ENCODE data around the gene KLF9. TPM values are rescaled to one million over a fixed set of nuclear protein-coding genes. Genes with fewer than 3 reads are reported as not detected.

KLF9 gene
- total RNA-seq, 2 experiments from 2014 or later = 11.3 to 12.8 TPM

GRCh38 chr9:70419556-70420440 lies 5.3 kb upstream of the KLF9 start:
- H3K27me3 Mint-ChIP-seq = no peaks in the 10 kb centered on the region
- no peaks in the 10 kb centered on the region for H3K9me3 Mint-ChIP-seq
- peaks cover 52% of the 10 kb centered on the region for H3K4me1 Mint-ChIP-seq
- peak; percentile 88 for DNase-seq
- no peaks in the 10 kb centered on the region for H3K36me3 Mint-ChIP-seq (ENCODE audit: low read depth)
- ChIA-PET POLR2A (interaction anchor here (0.6 to 0.8 kb wide), 2 partner anchors 100 to 1227 kb away, joined by 5 to 6 read pairs; no protein-coding TSS in a partner anchor), CTCF (interaction anchor here (1.0 to 2.6 kb wide), 4 partner anchors 15 to 147 kb away, joined by 3 to 5 read pairs (median 5); no protein-coding TSS in a partner anchor)
- H3K27ac Mint-ChIP-seq = peak overlapping the region; percentile 98
- peak overlapping the region; percentile 86 for H3K4me3 Mint-ChIP-seq

GRCh38 chr9:70418822-70419555 lies 4.5 kb upstream of the KLF9 start:
- ChIA-PET POLR2A (interaction anchor here (0.6 to 0.8 kb wide), 2 partner anchors 101 to 1227 kb away, joined by 5 to 6 read pairs; no protein-coding TSS in a partner anchor), CTCF (interaction anchor here (1.0 to 2.6 kb wide), 3 partner anchors 19 to 148 kb away, joined by 3 to 5 read pairs (median 5); no protein-coding TSS in a partner anchor)
- H3K4me3 Mint-ChIP-seq = peak overlapping the region; percentile 86
- H3K27me3 Mint-ChIP-seq = no peaks in the 10 kb centered on the region
- H3K36me3 Mint-ChIP-seq (ENCODE audit: low read depth) = no peaks in the 10 kb centered on the region
- H3K4me1 Mint-ChIP-seq = peaks cover 58% of the 10 kb centered on the region
- no peaks in the 10 kb centered on the region for H3K9me3 Mint-ChIP-seq
- peak overlapping the region; percentile 98 for H3K27ac Mint-ChIP-seq
- peak; percentile 84 for DNase-seq

GRCh38 chr9:70415476-70415875 lies 1.0 kb upstream of the KLF9 start:
- Mint-ChIP-seq H3K27me3 (no peaks in the 10 kb centered on the region), H3K9me3 (no peaks in the 10 kb centered on the region), H3K4me3 (peak overlapping the region; percentile 7), H3K4me1 (peaks cover 45% of the 10 kb centered on the region), H3K36me3 (ENCODE audit: low read depth) (no peaks in the 10 kb centered on the region), H3K27ac (no peak overlapping the region)
- CTCF ChIA-PET = interaction anchor here (0.6 kb wide), 1 partner anchor 76 kb away, joined by 5 read pairs; no protein-coding TSS in a partner anchor
- POLR2A ChIA-PET = no interaction called here
- no peak for DNase-seq

GRCh38 chr9:70415041-70415440 lies 584 bp upstream of the KLF9 start:
- CTCF ChIA-PET = interaction anchor here (0.6 to 1.2 kb wide), 4 partner anchors 22 to 187 kb away, joined by 3 to 5 read pairs (median 4); no protein-coding TSS in a partner anchor
- Mint-ChIP-seq H3K4me1 (peaks cover 45% of the 10 kb centered on the region), H3K27ac (peak overlapping the region; percentile 99), H3K4me3 (peak overlapping the region; percentile 7), H3K36me3 (ENCODE audit: low read depth) (no peaks in the 10 kb centered on the region), H3K9me3 (no peaks in the 10 kb centered on the region), H3K27me3 (no peaks in the 10 kb centered on the region)
- POLR2A ChIA-PET = no interaction called here
- DNase-seq = no peak

- CTCF ChIA-PET = interaction anchor here (1.0 kb wide), 1 partner anchor 11 kb away, joined by 3 read pairs; no protein-coding TSS in a partner anchor
- DNase-seq = no peak
- Mint-ChIP-seq H3K27me3 (no peaks in the 10 kb centered on the region), H3K9me3 (no peaks in the 10 kb centered on the region), H3K4me3 (peak overlapping the region; percentile 91), H3K36me3 (ENCODE audit: low read depth) (peaks cover 1% of the 10 kb centered on the region), H3K27ac (peak overlapping the region; percentile 99), H3K4me1 (peaks cover 50% of the 10 kb centered on the region)
- POLR2A ChIA-PET = interaction anchor here (1.0 kb wide), 1 partner anchor 189 kb away, joined by 3 read pairs; no protein-coding TSS in a partner anchor
Measured at GRCh38 chr9:70413464-70413798, 1.0 kb downstream of the KLF9 start.

- peaks cover 50% of the 10 kb centered on the region for H3K4me1 Mint-ChIP-seq
Measured at GRCh38 chr9:70412832-70413463, 1.5 kb downstream of the KLF9 start.

GRCh38 chr9:70411930-70412831 lies 2.3 kb downstream of the KLF9 start:
- DNase-seq = peak; percentile 66
- CTCF ChIA-PET = interaction anchor here (0.5 to 1.6 kb wide), 3 partner anchors 9 to 190 kb away, joined by 4 to 7 read pairs (median 6); no protein-coding TSS in a partner anchor
- POLR2A ChIA-PET = interaction anchor here (0.6 to 1.2 kb wide), 2 partner anchors 10 kb away, joined by 3 to 5 read pairs; no protein-coding TSS in a partner anchor
- Mint-ChIP-seq H3K27me3 (no peaks in the 10 kb centered on the region), H3K4me3 (peak overlapping the region; percentile 96), H3K4me1 (peaks cover 55% of the 10 kb centered on the region), H3K36me3 (ENCODE audit: low read depth) (peaks cover 7% of the 10 kb centered on the region), H3K27ac (peak overlapping the region; percentile 98), H3K9me3 (no peaks in the 10 kb centered on the region)

More at GRCh38 chr9:70412832-70413463, 1.5 kb downstream of the KLF9 start:
- H3K27ac Mint-ChIP-seq = peak overlapping the region; percentile 98
- H3K27me3 Mint-ChIP-seq = no peaks in the 10 kb centered on the region
- ChIA-PET POLR2A (no interaction called here), CTCF (interaction anchor here (0.5 to 1.6 kb wide), 3 partner anchors 10 to 189 kb away, joined by 4 to 7 read pairs (median 6); no protein-coding TSS in a partner anchor)
- H3K4me3 Mint-ChIP-seq = peak overlapping the region; percentile 96
- H3K9me3 Mint-ChIP-seq = no peaks in the 10 kb centered on the region
- H3K36me3 Mint-ChIP-seq (ENCODE audit: low read depth) = peaks cover 2% of the 10 kb centered on the region
- peak; percentile 21 for DNase-seq

- peaks cover 61% of the 10 kb centered on the region for H3K4me1 Mint-ChIP-seq
- POLR2A ChIA-PET = interaction anchor here (0.9 to 1.2 kb wide), 2 partner anchors 9 kb away, joined by 4 to 5 read pairs; no protein-coding TSS in a partner anchor
- peak overlapping the region; percentile 98 for H3K27ac Mint-ChIP-seq
Measured at GRCh38 chr9:70411121-70411929, 3.1 kb downstream of the KLF9 start.

GRCh38 chr9:70410368-70410767 lies 4.1 kb downstream of the KLF9 start:
- ChIA-PET CTCF (interaction anchor here (0.5 to 1.4 kb wide), 4 partner anchors 8 to 154 kb away, joined by 3 to 6 read pairs (median 3); no protein-coding TSS in a partner anchor), POLR2A (interaction anchor here (0.9 kb wide), 1 partner anchor 10 kb away, joined by 4 read pairs; no protein-coding TSS in a partner anchor)
- H3K27me3 Mint-ChIP-seq = no peaks in the 10 kb centered on the region
- peaks cover 71% of the 10 kb centered on the region for H3K4me1 Mint-ChIP-seq
- DNase-seq = no peak
- peak overlapping the region; percentile 98 for H3K27ac Mint-ChIP-seq
- H3K4me3 Mint-ChIP-seq = peak overlapping the region; percentile 96
- H3K9me3 Mint-ChIP-seq = no peaks in the 10 kb centered on the region
- peaks cover 10% of the 10 kb centered on the region for H3K36me3 Mint-ChIP-seq (ENCODE audit: low read depth)

More at GRCh38 chr9:70411121-70411929, 3.1 kb downstream of the KLF9 start:
- peak; percentile 36 for DNase-seq
- Mint-ChIP-seq H3K4me3 (peak overlapping the region; percentile 96), H3K27me3 (no peaks in the 10 kb centered on the region), H3K9me3 (no peaks in the 10 kb centered on the region), H3K36me3 (ENCODE audit: low read depth) (peaks cover 7% of the 10 kb centered on the region)
- CTCF ChIA-PET = interaction anchor here (0.6 to 1.6 kb wide), 5 partner anchors 8 to 191 kb away, joined by 3 to 7 read pairs (median 6); no protein-coding TSS in a partner anchor

GRCh38 chr9:70409800-70410199 lies 4.7 kb downstream of the KLF9 start:
- Mint-ChIP-seq H3K27ac (peak overlapping the region; percentile 98), H3K4me3 (peak overlapping the region; percentile 96), H3K9me3 (no peaks in the 10 kb centered on the region), H3K4me1 (peaks cover 71% of the 10 kb centered on the region), H3K27me3 (no peaks in the 10 kb centered on the region), H3K36me3 (ENCODE audit: low read depth) (peaks cover 10% of the 10 kb centered on the region)
- DNase-seq = no peak
- ChIA-PET POLR2A (no interaction called here), CTCF (interaction anchor here (0.5 to 1.4 kb wide), 4 partner anchors 8 to 205 kb away, joined by 3 to 6 read pairs (median 4); no protein-coding TSS in a partner anchor)
